ENCODE results near the gene GPR155. TPM values are rescaled to one million over a fixed set of nuclear protein-coding genes. Genes with fewer than 3 reads are reported as not detected.

The GPR155 gene
- total RNA-seq, 1 donor from 2014 or later, result 11.0 TPM

DNA sequence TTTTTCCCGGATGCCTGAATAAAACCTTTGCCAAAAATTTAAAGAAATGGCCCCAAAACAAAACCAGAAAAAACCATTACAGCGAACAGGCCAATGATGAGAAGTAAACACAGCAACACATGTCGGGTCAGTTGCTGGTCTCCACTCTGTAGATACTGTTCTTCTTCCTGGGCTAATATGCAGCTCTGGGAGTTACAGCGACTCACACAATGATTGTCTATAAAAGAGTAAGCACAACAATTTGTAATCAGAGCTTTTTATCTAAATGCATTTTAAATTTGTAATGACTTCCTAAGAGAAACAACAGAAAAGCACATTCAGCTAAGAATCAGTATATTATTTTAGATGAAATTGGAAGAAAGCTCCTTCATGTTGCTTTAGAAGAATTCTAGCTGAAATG is 40.3 kb downstream of the GPR155 start:
- no peak overlapping the region for H3K4me3 Mint-ChIP-seq (ENCODE audit: unreplicated experiment)
- Histone ChIP-seq H3K4me3 (ENCODE audit: insufficient read depth, low read depth, low read length) (no peak overlapping the region), H3K9me3 (ENCODE audit: insufficient read depth, low read depth, low read length) (no peaks in the 10 kb centered on the region), H3K27ac (ENCODE audit: low read depth, low read length) (no peak overlapping the region), H3K27me3 (ENCODE audit: insufficient read depth, low read length) (no peaks in the 10 kb centered on the region), H3K36me3 (ENCODE audit: insufficient read depth, low read length) (no peaks in the 10 kb centered on the region), H3K79me2 (ENCODE audit: insufficient read depth, low read length) (no peaks in the 10 kb centered on the region), H3K4me1 (ENCODE audit: insufficient read depth, low read length) (peaks cover 8% of the 10 kb centered on the region), H2AFZ (ENCODE audit: low read depth, low read length) (no peak overlapping the region), H3K9ac (ENCODE audit: low read length) (no peak overlapping the region), H4K20me1 (ENCODE audit: insufficient read depth, low read length) (no peaks in the 10 kb centered on the region), H3K4me2 (ENCODE audit: low read length) (no peak overlapping the region)
- no peaks in the 10 kb centered on the region for H3K27me3 Mint-ChIP-seq (ENCODE audit: low read depth, unreplicated experiment)
- no peaks in the 10 kb centered on the region for H3K9me3 Mint-ChIP-seq (ENCODE audit: unreplicated experiment)
- FAIRE-seq (no peak), DNase-seq (ENCODE audit: low read depth) (no peak)
- TF ChIP-seq, protein P1, sequence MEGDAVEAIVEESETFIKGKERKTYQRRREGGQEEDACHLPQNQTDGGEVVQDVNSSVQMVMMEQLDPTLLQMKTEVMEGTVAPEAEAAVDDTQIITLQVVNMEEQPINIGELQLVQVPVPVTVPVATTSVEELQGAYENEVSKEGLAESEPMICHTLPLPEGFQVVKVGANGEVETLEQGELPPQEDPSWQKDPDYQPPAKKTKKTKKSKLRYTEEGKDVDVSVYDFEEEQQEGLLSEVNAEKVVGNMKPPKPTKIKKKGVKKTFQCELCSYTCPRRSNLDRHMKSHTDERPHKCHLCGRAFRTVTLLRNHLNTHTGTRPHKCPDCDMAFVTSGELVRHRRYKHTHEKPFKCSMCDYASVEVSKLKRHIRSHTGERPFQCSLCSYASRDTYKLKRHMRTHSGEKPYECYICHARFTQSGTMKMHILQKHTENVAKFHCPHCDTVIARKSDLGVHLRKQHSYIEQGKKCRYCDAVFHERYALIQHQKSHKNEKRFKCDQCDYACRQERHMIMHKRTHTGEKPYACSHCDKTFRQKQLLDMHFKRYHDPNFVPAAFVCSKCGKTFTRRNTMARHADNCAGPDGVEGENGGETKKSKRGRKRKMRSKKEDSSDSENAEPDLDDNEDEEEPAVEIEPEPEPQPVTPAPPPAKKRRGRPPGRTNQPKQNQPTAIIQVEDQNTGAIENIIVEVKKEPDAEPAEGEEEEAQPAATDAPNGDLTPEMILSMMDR (IDR thresholded peaks at IDR 0.05; ENCODE audit: insufficient read depth, low read depth, low read length), result no peak
- no peak for TF ChIP-seq EZH2 (IDR thresholded peaks at IDR 0.05; ENCODE audit: insufficient read depth, low read length)
- H3K27ac Mint-ChIP-seq (ENCODE audit: unreplicated experiment), result no peak overlapping the region
- H3K4me1 Mint-ChIP-seq (ENCODE audit: low read depth, unreplicated experiment), result peaks cover 4% of the 10 kb centered on the region
- H3K36me3 Mint-ChIP-seq (ENCODE audit: low read depth, unreplicated experiment), result no peaks in the 10 kb centered on the region

DNA sequence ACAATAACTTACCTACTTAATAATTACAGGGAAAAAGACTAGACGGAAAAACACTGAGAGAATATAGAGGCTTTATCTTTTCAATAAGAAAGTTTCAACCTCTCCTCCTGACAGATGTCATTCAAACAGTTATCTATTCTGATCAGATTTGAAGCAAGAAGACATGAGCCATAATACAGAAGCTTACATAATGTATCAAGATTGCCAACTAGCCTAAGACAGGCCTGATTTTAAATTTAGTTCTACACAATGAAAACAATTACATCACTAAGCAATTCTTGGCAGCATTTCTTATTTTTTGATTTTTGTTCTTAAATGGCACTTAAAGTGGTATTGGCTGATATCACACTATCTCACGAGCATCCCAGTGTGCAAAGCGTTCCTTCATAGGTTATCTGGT is 41.6 kb downstream of the GPR155 start:
- Histone ChIP-seq H2AFZ (ENCODE audit: low read depth, low read length) (no peak overlapping the region), H3K4me2 (ENCODE audit: low read length) (no peak overlapping the region), H3K4me3 (ENCODE audit: insufficient read depth, low read depth, low read length) (no peak overlapping the region), H3K79me2 (ENCODE audit: insufficient read depth, low read length) (no peaks in the 10 kb centered on the region), H3K27me3 (ENCODE audit: insufficient read depth, low read length) (no peaks in the 10 kb centered on the region), H3K36me3 (ENCODE audit: insufficient read depth, low read length) (no peaks in the 10 kb centered on the region), H4K20me1 (ENCODE audit: insufficient read depth, low read length) (no peaks in the 10 kb centered on the region), H3K4me1 (ENCODE audit: insufficient read depth, low read length) (peaks cover 8% of the 10 kb centered on the region), H3K9me3 (ENCODE audit: insufficient read depth, low read depth, low read length) (no peaks in the 10 kb centered on the region), H3K27ac (ENCODE audit: low read depth, low read length) (no peak overlapping the region), H3K9ac (ENCODE audit: low read length) (no peak overlapping the region)
- no peaks in the 10 kb centered on the region for H3K27me3 Mint-ChIP-seq (ENCODE audit: low read depth, unreplicated experiment)
- H3K4me1 Mint-ChIP-seq (ENCODE audit: low read depth, unreplicated experiment), result peaks cover 4% of the 10 kb centered on the region
- no peak overlapping the region for H3K27ac Mint-ChIP-seq (ENCODE audit: unreplicated experiment)
- no peaks in the 10 kb centered on the region for H3K9me3 Mint-ChIP-seq (ENCODE audit: unreplicated experiment)
- TF ChIP-seq EZH2 (IDR thresholded peaks at IDR 0.05; ENCODE audit: insufficient read depth, low read length), result no peak
- TF ChIP-seq, protein P1 (IDR thresholded peaks at IDR 0.05; ENCODE audit: insufficient read depth, low read depth, low read length), result no peak
- FAIRE-seq (no peak), DNase-seq (ENCODE audit: low read depth) (peak; percentile 9)
- no peak overlapping the region for H3K4me3 Mint-ChIP-seq (ENCODE audit: unreplicated experiment)
- H3K36me3 Mint-ChIP-seq (ENCODE audit: low read depth, unreplicated experiment), result no peaks in the 10 kb centered on the region

DNA sequence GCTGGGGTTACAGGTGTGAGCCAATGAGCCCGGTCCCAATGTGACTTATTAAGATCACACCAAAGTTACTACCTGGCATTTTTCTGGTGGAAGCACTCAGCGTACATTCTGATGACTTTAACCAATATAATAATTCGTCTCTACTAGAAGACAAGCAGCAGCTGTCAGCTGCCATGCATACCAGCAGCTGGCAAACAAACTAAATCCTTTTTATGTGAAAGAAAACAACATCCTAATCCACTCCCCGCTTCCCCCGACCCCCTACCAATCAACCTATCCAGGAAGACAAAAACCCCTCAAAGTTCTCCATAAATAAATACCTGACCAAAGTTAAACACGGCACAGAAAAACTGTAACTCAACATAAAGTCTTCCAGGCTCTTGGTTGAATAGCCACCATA is 42.1 kb downstream of the GPR155 start:
- no peak overlapping the region for H3K4me3 ChIP-seq (ENCODE audit: insufficient read depth, low read depth, low read length)
- no peaks in the 10 kb centered on the region for H3K27me3 ChIP-seq (ENCODE audit: insufficient read depth, low read length)
- no peak overlapping the region for H3K4me2 ChIP-seq (ENCODE audit: low read length)
- peaks cover 8% of the 10 kb centered on the region for H3K4me1 ChIP-seq (ENCODE audit: insufficient read depth, low read length)
- H3K36me3 ChIP-seq (ENCODE audit: insufficient read depth, low read length), result no peaks in the 10 kb centered on the region
- Mint-ChIP-seq H3K4me3 (ENCODE audit: unreplicated experiment) (no peak overlapping the region), H3K4me1 (ENCODE audit: low read depth, unreplicated experiment) (peaks cover 4% of the 10 kb centered on the region), H3K27ac (ENCODE audit: unreplicated experiment) (no peak overlapping the region), H3K9me3 (ENCODE audit: unreplicated experiment) (no peaks in the 10 kb centered on the region), H3K36me3 (ENCODE audit: low read depth, unreplicated experiment) (peaks cover 3% of the 10 kb centered on the region), H3K27me3 (ENCODE audit: low read depth, unreplicated experiment) (no peaks in the 10 kb centered on the region)
- FAIRE-seq (no peak), DNase-seq (ENCODE audit: low read depth) (no peak)
- no peaks in the 10 kb centered on the region for H3K9me3 ChIP-seq (ENCODE audit: insufficient read depth, low read depth, low read length)
- H3K79me2 ChIP-seq (ENCODE audit: insufficient read depth, low read length), result no peaks in the 10 kb centered on the region
- TF ChIP-seq, protein P1 (IDR thresholded peaks at IDR 0.05; ENCODE audit: insufficient read depth, low read depth, low read length), result no peak
- TF ChIP-seq EZH2 (IDR thresholded peaks at IDR 0.05; ENCODE audit: insufficient read depth, low read length), result no peak
- H2AFZ ChIP-seq (ENCODE audit: low read depth, low read length), result no peak overlapping the region
- H4K20me1 ChIP-seq (ENCODE audit: insufficient read depth, low read length), result no peaks in the 10 kb centered on the region
- no peak overlapping the region for H3K9ac ChIP-seq (ENCODE audit: low read length)
- no peak overlapping the region for H3K27ac ChIP-seq (ENCODE audit: low read depth, low read length)

Measured in astrocyte (in vitro differentiated cells and primary cell).